ENCODE data around the gene LIPC.

GRCh38 chr15:58409861-58410260, 21.9 kb upstream of the LIPC start:
- TF ChIP-seq MAFK (IDR thresholded peaks at IDR 0.05; ENCODE audit: low read depth, low read length) (no peak), POLR2A (IDR thresholded peaks at IDR 0.05; ENCODE audit: low read depth, low read length) (no peak), RFX5 (IDR thresholded peaks at IDR 0.05; ENCODE audit: low read depth, low read length) (no peak), RAD21 (IDR thresholded peaks at IDR 0.05; ENCODE audit: low read length) (no peak)
- TF ChIP-seq, protein P1, sequence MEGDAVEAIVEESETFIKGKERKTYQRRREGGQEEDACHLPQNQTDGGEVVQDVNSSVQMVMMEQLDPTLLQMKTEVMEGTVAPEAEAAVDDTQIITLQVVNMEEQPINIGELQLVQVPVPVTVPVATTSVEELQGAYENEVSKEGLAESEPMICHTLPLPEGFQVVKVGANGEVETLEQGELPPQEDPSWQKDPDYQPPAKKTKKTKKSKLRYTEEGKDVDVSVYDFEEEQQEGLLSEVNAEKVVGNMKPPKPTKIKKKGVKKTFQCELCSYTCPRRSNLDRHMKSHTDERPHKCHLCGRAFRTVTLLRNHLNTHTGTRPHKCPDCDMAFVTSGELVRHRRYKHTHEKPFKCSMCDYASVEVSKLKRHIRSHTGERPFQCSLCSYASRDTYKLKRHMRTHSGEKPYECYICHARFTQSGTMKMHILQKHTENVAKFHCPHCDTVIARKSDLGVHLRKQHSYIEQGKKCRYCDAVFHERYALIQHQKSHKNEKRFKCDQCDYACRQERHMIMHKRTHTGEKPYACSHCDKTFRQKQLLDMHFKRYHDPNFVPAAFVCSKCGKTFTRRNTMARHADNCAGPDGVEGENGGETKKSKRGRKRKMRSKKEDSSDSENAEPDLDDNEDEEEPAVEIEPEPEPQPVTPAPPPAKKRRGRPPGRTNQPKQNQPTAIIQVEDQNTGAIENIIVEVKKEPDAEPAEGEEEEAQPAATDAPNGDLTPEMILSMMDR (conservative IDR thresholded peaks at IDR 0.05; ENCODE audit: low read depth, low read length): no peak

Data from IMR-90 (cell line).